GM19395 (cell line): ENCODE measurements around the gene PSMB7.

Source experiments
- ATAC-seq: cut with Tn5 transposase; IDR thresholded peaks from one replicate; pipeline ENCODE4 v1.9.1; 2021; ENCODE audit warnings: mild to moderate bottlenecking, moderate library complexity; ENCODE audit not compliant: unreplicated experiment

The PSMB7 gene

GRCh38 chr9:124307379-124308030, 107.7 kb downstream of the PSMB7 start:
- ATAC-seq: no peak

GRCh38 chr9:124306098-124306735, 109.0 kb downstream of the PSMB7 start:
- no peak for ATAC-seq

GRCh38 chr9:124304285-124304684, 111.0 kb downstream of the PSMB7 start:
- no peak for ATAC-seq

GRCh38 chr9:124303762-124304161, 111.5 kb downstream of the PSMB7 start:
- no peak for ATAC-seq
